GM18498 (cell line): ENCODE results near the gene KRTAP5-11.
"Not testable (repeated sequence)": the region's sequence is repeated elsewhere in the genome, so short reads cannot be mapped to it uniquely, and the experiment has no call there.

Source experiments
- ATAC-seq: cut with Tn5 transposase; IDR thresholded peaks from one replicate; pipeline ENCODE4 v1.9.1; 2021; ENCODE audit warnings: mild to moderate bottlenecking, moderate library complexity; ENCODE audit not compliant: unreplicated experiment

Gene KRTAP5-11, protein sequence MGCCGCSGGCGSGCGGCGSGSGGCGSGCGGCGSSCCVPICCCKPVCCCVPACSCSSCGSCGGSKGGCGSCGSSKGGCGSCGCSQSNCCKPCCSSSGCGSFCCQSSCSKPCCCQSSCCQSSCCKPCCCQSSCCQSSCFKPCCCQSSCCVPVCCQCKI

GRCh38 chr11:71582309-71582895, at the start of gene KRTAP5-11:
Gene KRTAP5-11, minus strand, starts transcription at chr11:71582875. Its CDS starts 38 bp downstream, at chr11:71582837.
- ATAC-seq, result no peak

DNA sequence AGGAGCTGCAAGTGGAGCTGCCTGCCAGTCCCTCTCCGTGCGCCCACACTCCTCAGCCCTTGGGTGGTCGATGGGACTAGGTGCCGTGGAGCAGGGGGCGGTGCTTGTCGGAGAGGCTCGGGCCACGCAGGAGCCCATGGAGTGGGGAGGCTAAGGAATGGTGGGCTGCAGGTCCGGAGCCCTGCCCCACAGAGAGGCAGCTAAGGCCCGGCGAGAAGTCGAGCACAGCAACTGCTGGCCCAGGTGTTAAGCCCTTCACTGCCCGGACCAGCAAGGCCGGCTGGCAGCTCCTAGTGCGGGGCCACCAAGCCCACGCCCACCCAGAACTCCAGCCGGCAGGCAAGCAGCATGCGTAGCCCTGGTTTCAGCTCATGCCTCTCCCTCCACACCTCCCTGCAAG, 48.9 kb upstream of the KRTAP5-11 start:
- not testable (repeated sequence) for ATAC-seq

DNA sequence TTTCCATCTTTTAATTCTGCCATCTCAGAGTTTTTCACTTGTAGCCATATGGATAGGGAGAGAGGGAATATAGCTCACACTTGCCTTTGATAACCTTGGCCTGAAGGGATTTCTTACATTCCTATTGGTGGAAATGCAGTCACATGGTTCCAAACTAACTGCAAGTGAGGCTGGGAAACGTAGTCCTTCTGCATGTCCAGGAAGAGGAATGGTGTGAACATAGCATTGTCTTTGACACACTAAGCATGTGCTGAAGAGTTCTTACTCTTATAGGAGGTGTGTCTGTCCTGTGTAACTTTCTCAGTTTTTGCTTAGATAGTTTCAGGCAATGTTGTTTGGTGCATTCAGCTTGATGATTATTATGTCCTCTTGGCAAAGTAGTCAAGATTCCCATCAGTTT, 47.4 kb upstream of the KRTAP5-11 start:
- ATAC-seq, result not testable (repeated sequence)

- not testable (repeated sequence) for ATAC-seq
Measured at GRCh38 chr11:71628943-71629342, 46.3 kb upstream of the KRTAP5-11 start.

DNA sequence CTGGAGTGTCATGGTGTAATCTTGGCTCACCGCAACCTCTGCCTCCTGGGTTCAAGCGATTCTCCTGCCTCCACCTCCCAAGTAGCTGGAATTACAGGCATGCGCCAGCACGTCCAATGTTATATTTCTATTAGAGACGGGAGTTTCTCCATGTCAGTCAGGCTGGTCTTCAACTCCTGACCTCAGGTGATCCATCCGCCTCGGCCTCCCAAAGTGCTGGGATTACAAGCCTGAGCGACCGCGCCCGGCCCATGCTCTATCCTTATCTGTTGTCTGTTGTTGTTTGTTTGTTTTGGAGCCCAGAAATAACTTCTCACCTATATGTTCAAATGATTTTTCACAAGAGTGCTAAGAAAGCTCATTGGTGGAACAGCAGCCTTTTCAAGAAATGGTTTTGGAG, 40.6 kb upstream of the KRTAP5-11 start:
- not testable (repeated sequence) for ATAC-seq

- not testable (repeated sequence) for ATAC-seq
Measured at GRCh38 chr11:71622561-71622960, 39.9 kb upstream of the KRTAP5-11 start.

- not testable (repeated sequence) for ATAC-seq
Measured at GRCh38 chr11:71615003-71615402, 32.3 kb upstream of the KRTAP5-11 start.

GRCh38 chr11:71614366-71614917, 31.8 kb upstream of the KRTAP5-11 start:
- not testable (repeated sequence) for ATAC-seq

- not testable (repeated sequence) for ATAC-seq
Measured at GRCh38 chr11:71613931-71614330, 31.3 kb upstream of the KRTAP5-11 start.

GRCh38 chr11:71611218-71611910, 28.7 kb upstream of the KRTAP5-11 start:
- ATAC-seq, result not testable (repeated sequence)

DNA sequence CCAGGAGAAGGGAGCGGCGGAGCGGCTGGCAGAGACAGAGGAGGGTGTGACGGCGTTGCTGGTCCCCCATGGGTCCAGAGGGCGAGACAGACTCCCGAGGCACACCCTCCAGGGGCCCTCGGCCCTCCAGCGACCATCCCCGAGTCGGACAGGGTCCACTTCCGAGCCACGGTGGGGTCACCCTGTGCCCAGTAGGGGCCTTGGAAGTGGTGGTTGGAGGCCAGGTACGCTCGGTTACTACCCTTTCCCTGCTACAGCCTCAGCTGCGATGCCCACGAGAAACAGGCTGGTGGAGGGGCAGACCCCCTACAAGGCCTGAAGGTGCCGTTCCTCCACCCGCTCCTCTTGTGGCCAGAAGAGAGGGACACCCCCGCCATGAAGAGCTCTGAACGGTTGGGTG, 25.6 kb upstream of the KRTAP5-11 start:
- not testable (repeated sequence) for ATAC-seq

DNA sequence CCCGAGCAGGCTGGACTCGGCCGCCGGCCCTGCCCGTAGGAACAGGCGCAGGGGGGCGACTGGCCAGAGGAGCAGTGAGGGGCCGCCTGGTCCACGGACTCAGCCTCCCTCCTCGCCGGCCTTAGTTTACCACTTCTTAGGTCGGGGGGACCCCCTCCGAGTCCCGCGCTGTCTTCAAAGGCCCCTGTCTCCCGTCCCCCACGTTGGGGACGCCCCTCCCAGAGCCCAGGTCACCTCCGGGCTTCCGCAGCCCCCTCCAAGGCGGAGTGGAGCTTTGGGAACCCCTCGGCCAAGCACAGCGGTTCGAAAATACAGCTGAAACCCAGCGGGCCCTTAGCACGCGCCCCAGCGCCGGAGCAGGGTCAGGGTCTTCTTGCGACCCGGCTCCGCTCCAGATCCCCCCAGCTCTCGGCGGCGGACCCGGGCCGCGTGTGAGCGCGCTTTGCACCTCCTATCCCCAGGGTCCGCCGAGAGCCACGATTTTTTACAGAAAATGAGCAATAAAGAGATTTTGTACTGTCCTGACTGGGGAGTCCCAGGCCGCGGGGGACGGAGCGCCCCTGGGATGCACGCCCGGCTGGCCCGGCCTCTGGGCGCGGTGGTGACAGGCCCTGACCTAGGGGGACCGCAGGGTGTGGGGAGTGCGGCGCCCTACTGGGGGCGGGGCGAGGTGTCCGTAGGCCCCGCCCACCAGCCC, 25.0 kb upstream of the KRTAP5-11 start:
- ATAC-seq, result not testable (repeated sequence)

GRCh38 chr11:71606853-71607519, 24.3 kb upstream of the KRTAP5-11 start:
- ATAC-seq, result not testable (repeated sequence)

DNA sequence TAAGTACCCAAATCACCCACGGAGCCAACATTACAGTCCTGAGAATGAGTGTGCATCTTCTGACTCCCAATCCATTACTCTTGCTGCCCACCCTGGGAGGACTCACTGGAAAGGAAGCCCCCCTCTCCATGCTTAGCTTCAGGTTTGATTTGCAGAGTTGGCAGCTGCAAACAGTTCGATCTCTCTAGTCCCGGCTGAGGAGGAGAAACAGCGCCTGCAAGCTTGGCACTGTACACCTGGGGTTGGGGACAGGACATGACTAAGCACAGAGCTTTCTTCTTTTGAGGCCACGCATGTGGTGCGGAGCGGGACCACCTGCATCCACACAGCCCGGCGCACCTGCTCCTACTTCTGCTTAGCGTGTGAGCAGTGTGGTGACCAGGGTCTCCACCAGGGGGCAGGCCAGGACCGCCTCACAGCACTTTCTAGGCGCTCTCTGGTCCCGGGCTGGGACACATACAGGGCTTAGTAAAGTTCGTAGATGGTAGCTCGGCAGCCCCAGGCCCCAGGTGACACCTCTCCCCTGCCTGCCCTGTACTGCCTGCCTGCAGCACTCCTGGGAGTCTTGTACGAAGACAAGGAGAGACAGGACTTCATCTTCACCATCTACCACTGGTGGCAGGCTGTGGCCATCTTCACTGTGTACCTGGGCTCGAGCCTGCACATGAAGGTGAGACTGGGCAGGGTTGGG, 22.3 kb upstream of the KRTAP5-11 start:
- ATAC-seq, result not testable (repeated sequence)

DNA sequence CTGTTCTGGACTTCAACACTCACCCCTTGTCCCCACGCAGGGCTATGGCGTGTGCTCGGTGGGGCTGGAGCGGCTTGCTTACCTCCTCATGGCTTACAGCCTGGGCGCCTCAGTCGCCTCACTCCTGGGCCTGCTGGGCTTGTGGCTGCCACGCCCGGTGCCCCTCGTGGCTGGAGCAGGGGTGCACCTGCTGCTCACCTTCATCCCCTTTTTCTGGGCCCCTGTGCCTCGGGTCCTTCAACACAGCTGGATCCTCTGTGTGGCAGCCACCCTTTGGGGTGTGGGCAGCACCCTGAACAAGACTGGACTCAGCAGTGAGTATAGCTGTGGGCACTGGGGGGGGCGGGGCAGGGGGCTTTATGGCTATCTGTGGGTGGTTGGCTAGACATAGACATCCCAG, 20.5 kb upstream of the KRTAP5-11 start:
- ATAC-seq, result not testable (repeated sequence)

- ATAC-seq, result not testable (repeated sequence)
Measured at GRCh38 chr11:71589546-71589920, 6.9 kb upstream of the KRTAP5-11 start.

GRCh38 chr11:71588822-71589545, 6.3 kb upstream of the KRTAP5-11 start:
- not testable (repeated sequence) for ATAC-seq

- ATAC-seq, result not testable (repeated sequence)
Measured at GRCh38 chr11:71588314-71588713, 5.6 kb upstream of the KRTAP5-11 start.

DNA sequence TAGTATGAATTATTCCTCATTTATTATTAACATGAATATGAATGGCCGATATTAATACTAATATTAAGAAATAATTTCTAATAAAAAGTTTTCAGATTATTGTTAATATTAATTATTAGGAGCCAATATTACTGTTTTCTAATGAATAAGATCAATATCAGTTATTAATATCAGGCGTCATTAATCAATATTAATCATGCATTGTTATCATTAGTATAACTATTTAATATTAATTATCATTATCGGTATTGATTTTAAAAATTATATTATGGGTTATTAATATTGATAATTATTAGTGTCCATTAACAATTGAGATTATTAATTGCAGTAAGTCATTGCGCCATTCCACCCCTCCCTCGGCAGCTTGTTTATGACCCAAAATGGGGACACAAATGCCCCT, 3.0 kb upstream of the KRTAP5-11 start:
- ATAC-seq, result not testable (repeated sequence)
